HEK293 (cell line): Measurements from ENCODE around the gene SREBF1.

Experiments used
- CTCF ChIA-PET: fragments of 350-600 bp; formaldehyde crosslinking; extraction: SDS; loops from one replicate; lab custom pipeline; 2021; ENCODE audit warnings: antibody characterized with exemption; lab: Yijun Ruan, JAX
- POLR2A ChIA-PET: fragments of 300-600 bp; formaldehyde crosslinking; extraction: SDS; loops from one replicate; lab custom pipeline; 2020; ENCODE audit warnings: antibody characterized with exemption, inconsistent platforms; lab: Yijun Ruan, JAX
- H3K27ac ChIP-seq: fragments of 200-500 bp; sonication (Bioruptor generic); 2 replicates; pipeline ENCODE4 v1.5.1; 2014; ENCODE audit warnings: low read depth, low read length, control low read depth, inconsistent platforms; ENCODE audit errors: extremely low read depth
- H3K36me3 ChIP-seq, 2 experiments: fragments of 200-500 bp in 1 of 2; sonication (Bioruptor generic) in 1 of 2; 1 replicate in 1 of 2; 2 replicates in 1 of 2; pipeline ENCODE4 v1.5.1; 2014 to 2017; ENCODE audit warnings: inconsistent platforms in 2 of 2, low read length in 2 of 2; ENCODE audit not compliant: control insufficient read depth in 2 of 2, insufficient read depth in 1 of 2
- H3K4me1 ChIP-seq: fragments of 200-500 bp; sonication (Bioruptor generic); 2 replicates; pipeline ENCODE4 v1.5.1; 2014; ENCODE audit warnings: mild to moderate bottlenecking, low read length, inconsistent platforms; ENCODE audit not compliant: control insufficient read depth, insufficient read depth
- H3K4me3 ChIP-seq: 2 replicates; pipeline ENCODE4 v1.5.1; 2011; ENCODE audit warnings: low read depth, mild to moderate bottlenecking, control low read depth, low read length, moderate library complexity
- H3K9me3 ChIP-seq: fragments of 200-500 bp; sonication (Bioruptor generic); 2 replicates; pipeline ENCODE4 v1.5.1; 2014; ENCODE audit warnings: low read depth, low read length, inconsistent platforms; ENCODE audit not compliant: control insufficient read depth, insufficient read depth
- GLIS1 ChIP-seq: fragments of 450-650 bp; formaldehyde crosslinking; IDR thresholded peaks from 2 replicates; pipeline ENCODE4 v1.5.1; 2016; ENCODE audit warnings: missing biosample characterization, missing genetic modification characterization
- HOXA7 ChIP-seq: sonication (generic); formaldehyde crosslinking; IDR thresholded peaks from 2 replicates; pipeline ENCODE4 v1.8.1; 2022; ENCODE audit warnings: missing genetic modification reagents, borderline replicate concordance
- HOXD13 ChIP-seq: sonication (generic); formaldehyde crosslinking; IDR thresholded peaks from 2 replicates; pipeline ENCODE4 v1.8.0; 2022; ENCODE audit warnings: missing genetic modification reagents, borderline replicate concordance
- MZF1 ChIP-seq: fragments of 450-650 bp; formaldehyde crosslinking; IDR thresholded peaks from 2 replicates; pipeline ENCODE4 v1.5.1; 2017; ENCODE audit warnings: missing biosample characterization, missing genetic modification characterization, borderline replicate concordance
- RBAK ChIP-seq: fragments of 450-650 bp; formaldehyde crosslinking; IDR thresholded peaks from 2 replicates; pipeline ENCODE4 v1.5.1; 2016; ENCODE audit warnings: missing biosample characterization, missing genetic modification characterization
- REST ChIP-seq: fragments of 450-650 bp; formaldehyde crosslinking; IDR thresholded peaks from 2 replicates; pipeline ENCODE4 v1.5.1; 2016; ENCODE audit warnings: missing biosample characterization, missing genetic modification characterization
- SP7 ChIP-seq: fragments of 450-650 bp; formaldehyde crosslinking; IDR thresholded peaks from 2 replicates; pipeline ENCODE4 v1.5.1; 2016; ENCODE audit warnings: missing biosample characterization, missing genetic modification characterization
- WT1 ChIP-seq: fragments of 450-650 bp; formaldehyde crosslinking; IDR thresholded peaks from 2 replicates; pipeline ENCODE4 v1.5.1; 2016; ENCODE audit warnings: missing biosample characterization, missing genetic modification characterization
- YY2 ChIP-seq: fragments of 450-650 bp; formaldehyde crosslinking; IDR thresholded peaks from 2 replicates; pipeline ENCODE4 v1.5.1; 2016; ENCODE audit warnings: missing biosample characterization, missing genetic modification characterization
- ZBTB11 ChIP-seq: fragments of 450-650 bp; formaldehyde crosslinking; conservative IDR thresholded peaks from 2 replicates; pipeline ENCODE4 v1.5.1; 2016; ENCODE audit warnings: low read depth, missing biosample characterization, missing genetic modification characterization
- ZBTB21 ChIP-seq: fragments of 450-650 bp; formaldehyde crosslinking; IDR thresholded peaks from 2 replicates; pipeline ENCODE4 v1.5.1; 2017; ENCODE audit warnings: missing biosample characterization, missing genetic modification characterization
- ZNF121 ChIP-seq: fragments of 450-650 bp; formaldehyde crosslinking; IDR thresholded peaks from 2 replicates; pipeline ENCODE4 v1.5.1; 2016; ENCODE audit warnings: missing biosample characterization, missing genetic modification characterization
- ZNF138 ChIP-seq: fragments of 450-650 bp; formaldehyde crosslinking; IDR thresholded peaks from 2 replicates; pipeline ENCODE4 v1.5.1; 2016; ENCODE audit warnings: missing biosample characterization, missing genetic modification characterization, borderline replicate concordance
- ZNF157 ChIP-seq: fragments of 450-650 bp; formaldehyde crosslinking; IDR thresholded peaks from 2 replicates; pipeline ENCODE4 v1.5.1; 2016; ENCODE audit warnings: missing biosample characterization, missing genetic modification characterization
- ZNF16 ChIP-seq: fragments of 450-650 bp; formaldehyde crosslinking; IDR thresholded peaks from 2 replicates; pipeline ENCODE4 v1.5.1; 2016; ENCODE audit warnings: low read depth, missing biosample characterization, missing genetic modification characterization
- ZNF184 ChIP-seq: fragments of 450-650 bp; IDR thresholded peaks from 2 replicates; pipeline ENCODE4 v1.5.1; 2018; ENCODE audit warnings: missing biosample characterization, mild to moderate bottlenecking, missing genetic modification characterization
- ZNF354C ChIP-seq: fragments of 450-650 bp; formaldehyde crosslinking; IDR thresholded peaks from 2 replicates; pipeline ENCODE4 v1.5.1; 2016; ENCODE audit warnings: missing biosample characterization, missing genetic modification characterization, low read depth, borderline replicate concordance
- ZNF530 ChIP-seq: fragments of 450-650 bp; formaldehyde crosslinking; IDR thresholded peaks from 2 replicates; pipeline ENCODE4 v1.5.1; 2016; ENCODE audit warnings: low read depth, missing biosample characterization, missing genetic modification characterization
- ZNF548 ChIP-seq: fragments of 450-650 bp; formaldehyde crosslinking; IDR thresholded peaks from 2 replicates; pipeline ENCODE4 v1.5.1; 2016; ENCODE audit warnings: missing biosample characterization, missing genetic modification characterization
- ZNF558 ChIP-seq: fragments of 450-650 bp; formaldehyde crosslinking; IDR thresholded peaks from 2 replicates; pipeline ENCODE4 v1.5.1; 2016; ENCODE audit warnings: missing biosample characterization, missing genetic modification characterization
- ZNF843 ChIP-seq: fragments of 450-650 bp; formaldehyde crosslinking; IDR thresholded peaks from 2 replicates; pipeline ENCODE4 v1.5.1; 2016; ENCODE audit warnings: missing biosample characterization, missing genetic modification characterization

Gene SREBF1

GRCh38 chr17:17843096-17843495, 6.3 kb upstream of the SREBF1 start:
- TF ChIP-seq ZNF548 (tag by site-specific recombination), result no peak
- TF ChIP-seq MZF1 (tag by site-specific recombination), result no peak
- no peak for TF ChIP-seq RBAK (tag by site-specific recombination)
- no peak for TF ChIP-seq REST (tag by site-specific recombination)
- TF ChIP-seq ZNF16 (tag by site-specific recombination), result no peak
- no peak for TF ChIP-seq ZNF843 (tag by site-specific recombination)
- TF ChIP-seq YY2, result no peak
- TF ChIP-seq HOXA7 (CRISPR knock-in tag), result no peak
- TF ChIP-seq ZBTB21 (tag by site-specific recombination), result no peak
- no peak for TF ChIP-seq ZNF558
- no peak for TF ChIP-seq ZBTB11
- no peak for TF ChIP-seq ZNF354C (tag by site-specific recombination)
- TF ChIP-seq ZNF184 (tag by site-specific recombination), result no peak
- TF ChIP-seq SP7 (tag by site-specific recombination), result no peak
- TF ChIP-seq WT1 (tag by site-specific recombination), result no peak
- TF ChIP-seq ZNF138 (tag by site-specific recombination), result no peak
- no peak for TF ChIP-seq ZNF530
- no peak for TF ChIP-seq HOXD13
- Histone ChIP-seq H3K4me3 (no peak overlapping the region), H3K36me3 (peaks cover 0 to 3% of the 10 kb centered on the region in 2 experiments; a peak in 1 of 3 replicates), H3K9me3 (no peaks in the 10 kb centered on the region), H3K27ac (no peak overlapping the region), H3K4me1 (peaks cover 9% of the 10 kb centered on the region)
- ChIA-PET CTCF (no interaction called here), POLR2A (interaction anchor here (0.6 kb wide), 1 partner anchor 239 kb away, joined by 4 read pairs; no protein-coding TSS in a partner anchor)

GRCh38 chr17:17842111-17842876, 5.5 kb upstream of the SREBF1 start:
- H3K27ac ChIP-seq, result no peak overlapping the region
- peaks cover 17% of the 10 kb centered on the region for H3K4me1 ChIP-seq
- no peaks in the 10 kb centered on the region for H3K9me3 ChIP-seq
- ChIA-PET CTCF (interaction anchor here (0.6 kb wide), 1 partner anchor 187 kb away, joined by 3 read pairs; no protein-coding TSS in a partner anchor), POLR2A (interaction anchor here (0.6 to 2.2 kb wide), 6 partner anchors 13 to 240 kb away, joined by 3 to 8 read pairs (median 5); no protein-coding TSS in a partner anchor)
- TF ChIP-seq ZBTB11, result no peak
- TF ChIP-seq ZNF157, result no peak
- TF ChIP-seq ZNF121 (tag by site-specific recombination), result no peak
- 0 out of 2 replicates have a peak, but pooled peaks have one; percentile 9 for TF ChIP-seq GLIS1 (tag by site-specific recombination)
- H3K4me3 ChIP-seq, result no peak overlapping the region
- peaks cover 0 to 3% of the 10 kb centered on the region in 2 experiments; a peak in 1 of 3 replicates for H3K36me3 ChIP-seq
